ENCODE data around the gene TRPC3.

- TF ChIP-seq EZH2 (IDR thresholded peaks at IDR 0.05) (no peak), YY1 (IDR thresholded peaks at IDR 0.05; ENCODE audit: extremely low read depth, insufficient replicate concordance, low read depth, low read length) (no peak), TCF7L2 (IDR thresholded peaks at IDR 0.05; ENCODE audit: borderline replicate concordance, extremely low read depth, insufficient read depth, insufficient read length) (no peak), ZBTB33 (IDR thresholded peaks at IDR 0.05; ENCODE audit: extremely low read depth, insufficient replicate concordance, low read length) (no peak), POLR2A (IDR thresholded peaks at IDR 0.05; ENCODE audit: borderline replicate concordance, extremely low read depth, insufficient read depth, insufficient read length) (no peak), FOSL1 (IDR thresholded peaks at IDR 0.05; ENCODE audit: low read depth) (no peak), JUND (IDR thresholded peaks at IDR 0.05) (no peak), EGR1 (IDR thresholded peaks at IDR 0.05; ENCODE audit: low read depth) (no peak), REST (IDR thresholded peaks at IDR 0.05; ENCODE audit: low read depth) (no peak), EZH2phosphoT487 (IDR thresholded peaks at IDR 0.05; ENCODE audit: borderline replicate concordance) (no peak)
- TF ChIP-seq, protein P1, sequence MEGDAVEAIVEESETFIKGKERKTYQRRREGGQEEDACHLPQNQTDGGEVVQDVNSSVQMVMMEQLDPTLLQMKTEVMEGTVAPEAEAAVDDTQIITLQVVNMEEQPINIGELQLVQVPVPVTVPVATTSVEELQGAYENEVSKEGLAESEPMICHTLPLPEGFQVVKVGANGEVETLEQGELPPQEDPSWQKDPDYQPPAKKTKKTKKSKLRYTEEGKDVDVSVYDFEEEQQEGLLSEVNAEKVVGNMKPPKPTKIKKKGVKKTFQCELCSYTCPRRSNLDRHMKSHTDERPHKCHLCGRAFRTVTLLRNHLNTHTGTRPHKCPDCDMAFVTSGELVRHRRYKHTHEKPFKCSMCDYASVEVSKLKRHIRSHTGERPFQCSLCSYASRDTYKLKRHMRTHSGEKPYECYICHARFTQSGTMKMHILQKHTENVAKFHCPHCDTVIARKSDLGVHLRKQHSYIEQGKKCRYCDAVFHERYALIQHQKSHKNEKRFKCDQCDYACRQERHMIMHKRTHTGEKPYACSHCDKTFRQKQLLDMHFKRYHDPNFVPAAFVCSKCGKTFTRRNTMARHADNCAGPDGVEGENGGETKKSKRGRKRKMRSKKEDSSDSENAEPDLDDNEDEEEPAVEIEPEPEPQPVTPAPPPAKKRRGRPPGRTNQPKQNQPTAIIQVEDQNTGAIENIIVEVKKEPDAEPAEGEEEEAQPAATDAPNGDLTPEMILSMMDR (IDR thresholded peaks at IDR 0.05 in 2 of 3, conservative IDR thresholded peaks at IDR 0.05 in 1 of 3; ENCODE audit: borderline replicate concordance in 1 of 3, insufficient read depth in 1 of 3, low read depth in 2 of 3, low read length in 2 of 3), result no peak
- TF ChIP-seq, protein P2, sequence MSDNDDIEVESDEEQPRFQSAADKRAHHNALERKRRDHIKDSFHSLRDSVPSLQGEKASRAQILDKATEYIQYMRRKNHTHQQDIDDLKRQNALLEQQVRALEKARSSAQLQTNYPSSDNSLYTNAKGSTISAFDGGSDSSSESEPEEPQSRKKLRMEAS (IDR thresholded peaks at IDR 0.05), result no peak
Observed at GRCh38 chr4:121977251-121978171, 25.7 kb upstream of the TRPC3 start.

Measured in HCT116 (cell line).